Measurements from ENCODE around the gene TRAF3.
A peak's percentile ranks its signal among the peaks of the same experiment; 100 is the strongest.

The TRAF3 gene

GRCh38 chr14:102795060-102795925, 18.0 kb downstream of the TRAF3 start:
- Histone ChIP-seq H3K4ac (ENCODE audit: low read depth, low read length) (no peak overlapping the region), H3K79me2 (ENCODE audit: control insufficient read depth, insufficient read depth, low read length) (no peaks in the 10 kb centered on the region), H3K9ac (ENCODE audit: low read length) (no peak overlapping the region), H3K4me3 (ENCODE audit: low read length) (no peak overlapping the region), H3K23ac (ENCODE audit: low read length) (no peak overlapping the region), H3K18ac (ENCODE audit: low read length) (no peak overlapping the region), H3K27me3 (ENCODE audit: insufficient read depth, low read length, poor library complexity) (no peaks in the 10 kb centered on the region), H3K56ac (ENCODE audit: low read length) (no peak overlapping the region), H2BK15ac (replicated peaks; ENCODE audit: low read depth) (no peak overlapping the region), H3K4me1 (ENCODE audit: control insufficient read depth, low read depth, low read length) (no peaks in the 10 kb centered on the region), H4K5ac (ENCODE audit: low read length) (no peak overlapping the region), H3K4me2 (ENCODE audit: low read length) (no peak overlapping the region), H3K79me1 (ENCODE audit: low read length) (peaks cover 5% of the 10 kb centered on the region), H3K36me3 (ENCODE audit: control insufficient read depth, insufficient read depth, low read length) (no peaks in the 10 kb centered on the region), H3K27ac (ENCODE audit: low read depth, low read length) (no peak overlapping the region), H2BK5ac (ENCODE audit: low read length) (no peak overlapping the region), H4K8ac (ENCODE audit: low read depth, low read length) (no peak overlapping the region), H2AK5ac (ENCODE audit: low read length) (no peak overlapping the region), H2BK120ac (ENCODE audit: low read depth, low read length) (no peak overlapping the region)
- DNase-seq: peak; percentile 48
- no CpG with 5 or more reads among the region's 2 CpGs for WGBS (ENCODE audit: extremely low coverage, insufficient coverage, low lambda C conversion rate)

- H3K79me1 ChIP-seq (ENCODE audit: low read length): peaks cover 5% of the 10 kb centered on the region
- H4K8ac ChIP-seq (ENCODE audit: low read depth, low read length): no peak overlapping the region
- H3K9ac ChIP-seq (ENCODE audit: low read length): no peak overlapping the region
- no peak overlapping the region for H3K4me2 ChIP-seq (ENCODE audit: low read length)
- no peaks in the 10 kb centered on the region for H3K4me1 ChIP-seq (ENCODE audit: control insufficient read depth, low read depth, low read length)
- no peak overlapping the region for H3K23ac ChIP-seq (ENCODE audit: low read length)
- DNase-seq: no peak
- H2BK5ac ChIP-seq (ENCODE audit: low read length): no peak overlapping the region
- H3K36me3 ChIP-seq (ENCODE audit: control insufficient read depth, insufficient read depth, low read length): no peaks in the 10 kb centered on the region
- no peak overlapping the region for H2BK15ac ChIP-seq (replicated peaks; ENCODE audit: low read depth)
- H3K79me2 ChIP-seq (ENCODE audit: control insufficient read depth, insufficient read depth, low read length): no peaks in the 10 kb centered on the region
- no peak overlapping the region for H2AK5ac ChIP-seq (ENCODE audit: low read length)
- H3K18ac ChIP-seq (ENCODE audit: low read length): no peak overlapping the region
- H2BK120ac ChIP-seq (ENCODE audit: low read depth, low read length): no peak overlapping the region
- no peak overlapping the region for H3K27ac ChIP-seq (ENCODE audit: low read depth, low read length)
- no peak overlapping the region for H3K4me3 ChIP-seq (ENCODE audit: low read length)
- no CpG with 5 or more reads among the region's 8 CpGs for WGBS (ENCODE audit: extremely low coverage, insufficient coverage, low lambda C conversion rate)
- H3K4ac ChIP-seq (ENCODE audit: low read depth, low read length): no peak overlapping the region
- no peaks in the 10 kb centered on the region for H3K27me3 ChIP-seq (ENCODE audit: insufficient read depth, low read length, poor library complexity)
- no peak overlapping the region for H4K5ac ChIP-seq (ENCODE audit: low read length)
- H3K56ac ChIP-seq (ENCODE audit: low read length): no peak overlapping the region
These were observed 19.5 kb downstream of the TRAF3 start for GRCh38 chr14:102796661-102797190.

- no peak overlapping the region for H2AK5ac ChIP-seq (ENCODE audit: low read length)
- no peak overlapping the region for H3K4ac ChIP-seq (ENCODE audit: low read depth, low read length)
- no peak overlapping the region for H3K27ac ChIP-seq (ENCODE audit: low read depth, low read length)
- no CpG with 5 or more reads among the region's 2 CpGs for WGBS (ENCODE audit: extremely low coverage, insufficient coverage, low lambda C conversion rate)
- H3K9ac ChIP-seq (ENCODE audit: low read length): no peak overlapping the region
- H3K79me1 ChIP-seq (ENCODE audit: low read length): peaks cover 2% of the 10 kb centered on the region
- H2BK15ac ChIP-seq (replicated peaks; ENCODE audit: low read depth): no peak overlapping the region
- no peak overlapping the region for H2BK5ac ChIP-seq (ENCODE audit: low read length)
- no peaks in the 10 kb centered on the region for H3K36me3 ChIP-seq (ENCODE audit: control insufficient read depth, insufficient read depth, low read length)
- no peak for DNase-seq
- H3K56ac ChIP-seq (ENCODE audit: low read length): no peak overlapping the region
- no peaks in the 10 kb centered on the region for H3K27me3 ChIP-seq (ENCODE audit: insufficient read depth, low read length, poor library complexity)
- H4K5ac ChIP-seq (ENCODE audit: low read length): no peak overlapping the region
- no peak overlapping the region for H2BK120ac ChIP-seq (ENCODE audit: low read depth, low read length)
- no peak overlapping the region for H3K4me3 ChIP-seq (ENCODE audit: low read length)
- no peak overlapping the region for H3K23ac ChIP-seq (ENCODE audit: low read length)
- H3K79me2 ChIP-seq (ENCODE audit: control insufficient read depth, insufficient read depth, low read length): no peaks in the 10 kb centered on the region
- no peak overlapping the region for H3K18ac ChIP-seq (ENCODE audit: low read length)
- no peak overlapping the region for H4K8ac ChIP-seq (ENCODE audit: low read depth, low read length)
- H3K4me1 ChIP-seq (ENCODE audit: control insufficient read depth, low read depth, low read length): no peaks in the 10 kb centered on the region
- H3K4me2 ChIP-seq (ENCODE audit: low read length): no peak overlapping the region
These were observed 21.7 kb downstream of the TRAF3 start for GRCh38 chr14:102798926-102799325.

GRCh38 chr14:102799684-102800562, 22.7 kb downstream of the TRAF3 start:
- Histone ChIP-seq H3K4ac (ENCODE audit: low read depth, low read length) (no peak overlapping the region), H3K4me3 (ENCODE audit: low read length) (no peak overlapping the region), H2AK5ac (ENCODE audit: low read length) (no peak overlapping the region), H3K36me3 (ENCODE audit: control insufficient read depth, insufficient read depth, low read length) (no peaks in the 10 kb centered on the region), H3K27ac (ENCODE audit: low read depth, low read length) (no peak overlapping the region), H3K27me3 (ENCODE audit: insufficient read depth, low read length, poor library complexity) (no peaks in the 10 kb centered on the region), H2BK5ac (ENCODE audit: low read length) (no peak overlapping the region), H3K23ac (ENCODE audit: low read length) (no peak overlapping the region), H3K18ac (ENCODE audit: low read length) (no peak overlapping the region), H3K4me2 (ENCODE audit: low read length) (no peak overlapping the region), H3K79me1 (ENCODE audit: low read length) (peaks cover 2% of the 10 kb centered on the region), H3K4me1 (ENCODE audit: control insufficient read depth, low read depth, low read length) (no peaks in the 10 kb centered on the region), H3K79me2 (ENCODE audit: control insufficient read depth, insufficient read depth, low read length) (no peaks in the 10 kb centered on the region), H4K8ac (ENCODE audit: low read depth, low read length) (no peak overlapping the region), H3K56ac (ENCODE audit: low read length) (no peak overlapping the region), H2BK120ac (ENCODE audit: low read depth, low read length) (no peak overlapping the region), H2BK15ac (replicated peaks; ENCODE audit: low read depth) (no peak overlapping the region), H4K5ac (ENCODE audit: low read length) (no peak overlapping the region), H3K9ac (ENCODE audit: low read length) (no peak overlapping the region)
- no CpG with 5 or more reads among the region's 8 CpGs for WGBS (ENCODE audit: extremely low coverage, insufficient coverage, low lambda C conversion rate)
- DNase-seq: no peak

- Histone ChIP-seq H3K23ac (ENCODE audit: low read length) (no peak overlapping the region), H3K56ac (ENCODE audit: low read length) (no peak overlapping the region), H2AK5ac (ENCODE audit: low read length) (no peak overlapping the region), H3K27ac (ENCODE audit: low read depth, low read length) (no peak overlapping the region), H3K79me2 (ENCODE audit: control insufficient read depth, insufficient read depth, low read length) (no peaks in the 10 kb centered on the region), H3K36me3 (ENCODE audit: control insufficient read depth, insufficient read depth, low read length) (no peaks in the 10 kb centered on the region), H2BK5ac (ENCODE audit: low read length) (no peak overlapping the region), H4K8ac (ENCODE audit: low read depth, low read length) (no peak overlapping the region), H3K4me3 (ENCODE audit: low read length) (no peak overlapping the region), H3K79me1 (ENCODE audit: low read length) (peaks cover 2% of the 10 kb centered on the region), H3K4me2 (ENCODE audit: low read length) (no peak overlapping the region), H3K9ac (ENCODE audit: low read length) (no peak overlapping the region), H3K4ac (ENCODE audit: low read depth, low read length) (no peak overlapping the region), H2BK120ac (ENCODE audit: low read depth, low read length) (no peak overlapping the region), H3K4me1 (ENCODE audit: control insufficient read depth, low read depth, low read length) (no peaks in the 10 kb centered on the region), H3K18ac (ENCODE audit: low read length) (no peak overlapping the region), H4K5ac (ENCODE audit: low read length) (no peak overlapping the region), H3K27me3 (ENCODE audit: insufficient read depth, low read length, poor library complexity) (no peaks in the 10 kb centered on the region), H2BK15ac (replicated peaks; ENCODE audit: low read depth) (no peak overlapping the region)
- no CpG with 5 or more reads among the region's 6 CpGs for WGBS (ENCODE audit: extremely low coverage, insufficient coverage, low lambda C conversion rate)
- DNase-seq: no peak
These were observed 25.7 kb downstream of the TRAF3 start for GRCh38 chr14:102802834-102803523.
